HG03103 (cell line): ENCODE data around the gene GMDS.
A peak's percentile ranks its signal among the peaks of the same experiment; 100 is the strongest.

Experiments
- ATAC-seq: cut with Tn5 transposase; IDR thresholded peaks from one replicate; pipeline ENCODE4 v1.9.1; 2021; ENCODE audit warnings: low read depth; ENCODE audit not compliant: unreplicated experiment

Gene GMDS

GRCh38 chr6:2182251-2182650, 63.2 kb downstream of the GMDS start:
- no peak for ATAC-seq

DNA sequence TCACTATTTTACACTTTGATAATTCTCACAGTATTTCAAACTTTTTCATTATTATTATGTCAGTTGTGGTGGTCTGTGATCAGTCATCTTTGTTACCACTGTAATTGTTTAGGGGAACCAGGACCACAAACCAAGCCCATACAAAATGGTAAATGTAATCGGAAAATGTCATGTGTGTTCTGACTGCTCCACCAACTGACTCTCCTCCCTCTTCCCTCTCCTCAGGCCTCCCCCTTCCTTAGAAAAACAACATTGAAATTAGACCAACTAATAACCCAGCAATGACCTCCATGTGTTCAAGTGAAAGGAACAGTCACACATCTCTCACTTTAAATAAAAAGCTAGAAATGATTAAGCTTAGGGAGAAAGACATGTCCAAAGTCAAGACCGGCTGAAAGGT, 63.8 kb downstream of the GMDS start:
- no peak for ATAC-seq

DNA sequence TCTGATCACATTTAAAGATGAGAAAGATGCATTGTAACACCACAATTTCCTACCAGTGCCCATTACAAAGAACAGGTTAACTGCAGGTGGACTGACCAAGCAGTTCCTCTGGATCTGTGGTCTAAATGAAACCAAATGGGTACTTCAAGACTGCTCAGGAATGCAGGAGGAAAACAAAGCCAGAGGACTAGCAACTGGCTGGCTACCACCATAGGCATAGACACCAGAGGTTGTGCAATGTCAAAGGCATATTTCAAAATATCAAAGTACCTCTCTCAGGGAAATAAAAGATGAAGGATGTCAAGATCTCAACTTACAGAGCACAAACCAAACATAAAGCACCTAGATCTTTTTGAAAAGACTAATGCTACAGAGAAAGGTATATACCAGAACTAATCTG, 65.5 kb downstream of the GMDS start:
- ATAC-seq = no peak

DNA sequence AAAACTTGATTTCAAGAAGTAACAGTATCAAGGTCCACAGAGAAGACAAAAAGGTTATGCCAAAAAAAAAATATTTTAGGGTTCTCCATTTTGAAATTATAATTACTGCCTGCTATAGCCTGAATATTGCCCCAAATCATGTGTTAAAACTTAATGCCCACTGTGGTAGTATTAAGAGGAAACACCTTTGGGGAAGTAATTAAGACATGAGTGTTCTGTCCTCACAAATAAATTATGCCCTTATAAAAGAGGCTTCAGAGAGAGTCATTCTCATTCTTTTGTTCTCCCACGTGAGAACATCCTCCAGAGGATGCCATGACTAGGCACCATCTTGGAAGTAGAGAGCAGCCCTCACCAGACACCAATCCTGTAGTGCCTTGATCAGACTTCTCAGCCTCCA, 66.2 kb downstream of the GMDS start:
- no peak for ATAC-seq

DNA sequence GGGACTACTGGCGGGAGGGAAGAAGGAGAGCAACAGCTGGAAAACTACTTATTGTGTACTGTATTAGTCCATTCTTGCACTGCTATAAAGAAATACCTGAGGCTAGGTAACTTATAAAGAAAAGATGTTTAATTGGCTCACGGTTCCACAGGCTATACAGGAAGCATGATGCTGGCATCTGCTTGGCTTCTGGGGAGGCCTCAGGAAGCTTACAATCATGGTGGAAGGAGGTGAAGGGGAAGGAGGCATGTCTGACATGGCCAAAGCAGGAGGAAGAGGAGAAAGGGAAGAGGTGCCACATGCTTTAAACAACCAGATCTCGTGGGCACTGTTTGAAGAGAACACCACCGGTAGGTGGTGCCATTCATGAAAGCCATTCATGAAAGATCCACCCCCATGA, 67.3 kb downstream of the GMDS start:
- no peak for ATAC-seq

GRCh38 chr6:2175825-2176224, 69.6 kb downstream of the GMDS start:
- ATAC-seq = no peak

- ATAC-seq = no peak
Observed at GRCh38 chr6:2173203-2173961, 72.0 kb downstream of the GMDS start.

GRCh38 chr6:2171728-2172127, 73.7 kb downstream of the GMDS start:
- ATAC-seq = no peak

DNA sequence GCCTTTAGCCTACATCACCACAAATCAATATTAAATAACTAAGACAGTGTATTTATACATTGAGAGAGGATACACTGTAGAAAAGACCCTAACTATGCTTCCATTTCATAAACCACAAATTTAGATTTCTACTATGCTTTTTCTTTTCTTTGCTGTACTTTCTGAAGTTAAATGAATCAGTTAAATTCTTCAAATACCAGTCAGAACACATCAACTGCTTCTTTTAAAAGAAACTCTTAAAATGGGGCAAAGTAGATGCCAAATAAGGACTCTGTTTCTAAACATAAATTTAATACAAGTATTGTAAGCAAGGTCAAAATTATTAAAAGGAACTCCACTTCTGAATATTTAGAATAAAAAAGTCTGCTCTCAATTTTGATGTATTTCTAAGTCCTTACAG, 76.9 kb downstream of the GMDS start:
- no peak for ATAC-seq

DNA sequence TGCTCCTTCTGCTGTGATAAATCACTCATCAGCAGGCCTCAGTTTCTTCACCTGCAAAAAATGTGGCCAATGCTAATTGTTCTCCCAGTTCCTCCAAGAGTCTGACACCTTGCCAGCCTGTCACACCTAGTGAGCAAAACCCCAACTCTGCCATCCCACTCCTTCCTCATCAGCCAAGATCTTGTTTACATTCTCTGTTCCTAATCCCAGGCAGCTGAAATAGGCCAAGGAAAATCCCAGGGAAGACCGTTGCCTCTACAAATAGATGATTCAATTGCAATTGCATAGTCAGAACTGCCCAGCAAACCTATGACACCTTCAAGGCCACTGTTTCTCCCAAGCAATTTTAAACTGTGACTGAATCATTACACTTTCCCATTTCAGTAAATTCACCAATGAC, 78.7 kb downstream of the GMDS start:
- no peak for ATAC-seq

DNA sequence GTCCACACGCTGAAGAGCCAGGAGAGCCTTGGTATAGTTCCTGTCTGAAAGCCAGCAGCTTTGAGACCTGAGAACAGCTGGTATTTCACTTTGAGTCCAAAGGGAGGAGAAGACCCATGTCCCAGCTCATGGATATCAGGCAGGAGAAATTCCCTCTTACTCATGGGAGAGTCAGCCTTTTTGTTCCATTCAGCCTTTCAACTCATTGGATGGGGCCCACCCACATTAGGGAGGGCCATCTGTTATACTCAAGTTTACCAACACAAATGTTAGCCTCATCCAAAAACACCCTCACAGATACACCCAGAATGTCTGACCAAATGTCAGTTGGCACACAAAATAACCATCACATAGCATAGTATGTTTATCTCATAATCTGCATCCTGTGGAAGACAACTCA, 80.1 kb downstream of the GMDS start:
- no peak for ATAC-seq

DNA sequence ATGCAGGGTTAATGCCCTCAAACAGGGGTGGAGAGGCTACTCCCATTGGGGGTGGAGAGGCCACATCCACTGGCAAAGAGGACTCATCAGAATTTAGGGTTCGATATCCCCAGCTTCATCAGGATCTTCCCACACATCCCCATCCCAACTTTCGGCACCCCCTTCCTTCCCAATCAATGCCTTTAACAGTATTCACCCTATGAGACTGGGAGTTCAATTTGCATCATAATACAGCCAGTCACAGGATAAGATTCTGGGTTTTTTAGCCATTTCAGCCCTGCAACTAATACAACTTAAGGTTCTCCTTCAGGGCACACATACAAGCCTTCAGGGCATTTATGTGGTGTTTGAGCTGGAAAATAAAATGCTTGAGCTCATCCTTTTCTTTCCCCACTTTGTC, 80.9 kb downstream of the GMDS start:
- ATAC-seq = no peak

- ATAC-seq = no peak
Observed at GRCh38 chr6:2162079-2162445, 83.3 kb downstream of the GMDS start.

DNA sequence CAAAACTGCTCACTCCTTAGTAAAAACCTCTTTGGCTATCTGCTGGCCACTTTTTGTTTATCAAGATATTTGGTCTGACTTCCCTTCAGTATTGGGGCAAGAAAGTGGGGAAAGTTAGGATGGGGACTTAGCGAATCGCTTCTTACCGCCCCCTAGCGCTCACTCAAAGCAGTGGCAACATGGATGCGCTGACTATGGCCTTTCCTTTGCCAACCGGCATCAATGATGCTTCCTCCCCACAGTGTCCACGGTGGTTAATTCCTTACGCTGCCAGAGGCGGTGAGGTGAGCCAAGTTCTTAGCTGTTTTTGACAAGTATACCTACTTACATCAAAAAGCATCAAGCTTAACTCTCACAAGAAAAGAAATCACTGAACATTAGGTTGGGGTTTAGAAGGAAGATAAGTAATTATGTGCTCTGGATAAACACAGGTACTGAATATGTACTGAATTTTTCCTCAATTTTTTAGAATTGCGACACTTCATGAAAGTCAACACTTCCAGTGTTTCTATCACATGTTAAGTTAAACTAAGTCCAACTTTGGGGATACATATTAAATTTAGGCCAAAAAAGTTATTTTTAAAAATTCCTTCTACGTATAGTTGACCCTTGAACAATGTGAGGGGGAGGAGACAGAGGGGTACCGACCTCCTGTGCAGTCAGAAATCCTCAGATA, 86.7 kb downstream of the GMDS start:
- no peak for ATAC-seq

- peak; percentile 54 for ATAC-seq
Observed at GRCh38 chr6:2157441-2158127, 87.8 kb downstream of the GMDS start.

DNA sequence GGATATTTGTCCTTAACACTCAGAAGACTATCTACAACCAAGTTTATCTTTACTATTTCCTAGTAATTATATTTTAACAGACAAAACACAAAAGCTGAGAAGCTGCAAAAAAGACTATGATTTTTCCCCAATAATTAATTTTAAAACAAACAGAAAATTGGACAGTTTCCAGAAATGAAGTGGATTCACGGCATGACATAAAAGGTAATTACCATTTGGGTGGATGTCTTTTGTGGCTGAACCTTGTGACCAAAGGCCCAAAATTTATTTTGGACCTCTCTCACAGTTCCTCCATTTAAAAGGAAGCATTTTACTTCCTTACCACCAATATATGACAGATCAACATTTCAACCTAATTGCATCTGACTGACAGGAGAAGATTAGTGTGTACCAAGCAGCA, 90.2 kb downstream of the GMDS start:
- no peak for ATAC-seq

DNA sequence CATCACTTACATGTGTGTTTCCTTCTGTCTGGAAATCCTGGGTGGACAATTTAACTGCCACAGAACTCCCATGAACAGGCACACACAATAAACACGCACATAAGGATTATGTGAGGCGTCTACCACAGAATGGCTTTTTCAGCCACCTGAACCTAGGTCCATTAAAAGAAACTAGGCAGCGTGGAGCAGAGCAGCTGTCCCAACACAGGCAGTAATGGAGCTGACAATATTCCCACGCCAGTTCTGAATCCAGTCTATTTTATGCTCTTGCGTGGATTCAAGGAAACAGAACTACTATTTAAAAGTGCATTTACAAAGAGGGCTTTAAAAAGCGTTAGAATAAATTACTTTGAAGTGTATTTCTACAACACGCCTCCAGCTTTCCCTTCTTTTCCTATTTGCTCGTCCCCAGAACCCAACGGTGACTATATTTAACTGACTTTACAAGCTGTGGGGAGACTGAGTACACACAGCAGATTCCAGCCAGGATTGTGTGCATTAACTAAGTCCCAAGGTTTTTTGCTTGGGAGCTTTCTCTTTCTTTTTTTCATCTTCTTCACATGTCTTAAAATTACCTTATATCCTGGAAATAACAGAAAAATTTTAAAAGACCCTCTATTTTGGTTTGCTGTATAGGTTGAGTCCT, 95.9 kb downstream of the GMDS start:
- no peak for ATAC-seq

GRCh38 chr6:2148748-2149147, 96.7 kb downstream of the GMDS start:
- no peak for ATAC-seq

GRCh38 chr6:2147766-2148448, 97.5 kb downstream of the GMDS start:
- ATAC-seq = no peak

DNA sequence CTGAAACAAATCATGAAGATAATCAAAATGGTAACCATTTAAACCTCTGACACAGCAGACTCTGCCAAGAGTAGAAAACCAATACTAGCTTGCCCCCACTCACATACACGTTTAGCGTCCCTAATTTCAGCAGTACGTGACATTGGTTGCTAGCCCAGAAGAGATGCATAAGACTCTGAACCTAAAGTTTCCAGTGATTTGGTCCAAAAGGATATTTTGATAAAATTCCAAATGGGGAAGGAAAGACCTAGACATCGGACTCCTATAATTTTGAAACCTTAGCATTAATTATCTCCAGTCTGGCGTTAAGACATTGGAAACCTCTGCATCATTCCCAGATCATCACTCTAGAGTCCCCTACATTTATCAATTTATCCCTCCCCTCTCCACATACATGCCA, 98.1 kb downstream of the GMDS start:
- no peak for ATAC-seq

DNA sequence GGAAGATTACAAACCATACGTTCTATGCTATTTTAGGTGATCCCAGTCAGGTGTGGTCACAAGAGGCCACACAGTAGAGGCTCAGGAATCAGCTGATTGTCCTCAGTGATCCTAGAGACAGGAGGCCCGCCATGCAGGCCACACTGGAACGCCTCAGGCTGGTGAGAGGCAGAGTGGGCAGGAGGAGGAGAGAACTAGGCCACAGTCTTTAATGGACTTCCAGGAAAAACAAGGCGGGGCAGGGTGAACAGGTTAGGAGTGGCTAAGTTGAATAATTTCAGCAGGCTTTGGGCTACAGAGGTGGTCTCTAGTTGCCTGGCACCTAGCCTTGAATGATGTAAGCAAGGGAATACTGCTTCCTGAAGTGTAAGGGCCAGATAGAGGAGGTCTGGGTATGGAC, 101.2 kb downstream of the GMDS start:
- ATAC-seq = no peak
